ENCODE data around the gene TTC23. TPM values are rescaled to one million over a fixed set of nuclear protein-coding genes. Genes with fewer than 3 reads are reported as not detected.

TTC23 gene
- polyA plus RNA-seq, 1 donor (not counting 4 experiments of a cell fraction or from before 2014, with no cell fraction given), result 6.7 TPM

DNA sequence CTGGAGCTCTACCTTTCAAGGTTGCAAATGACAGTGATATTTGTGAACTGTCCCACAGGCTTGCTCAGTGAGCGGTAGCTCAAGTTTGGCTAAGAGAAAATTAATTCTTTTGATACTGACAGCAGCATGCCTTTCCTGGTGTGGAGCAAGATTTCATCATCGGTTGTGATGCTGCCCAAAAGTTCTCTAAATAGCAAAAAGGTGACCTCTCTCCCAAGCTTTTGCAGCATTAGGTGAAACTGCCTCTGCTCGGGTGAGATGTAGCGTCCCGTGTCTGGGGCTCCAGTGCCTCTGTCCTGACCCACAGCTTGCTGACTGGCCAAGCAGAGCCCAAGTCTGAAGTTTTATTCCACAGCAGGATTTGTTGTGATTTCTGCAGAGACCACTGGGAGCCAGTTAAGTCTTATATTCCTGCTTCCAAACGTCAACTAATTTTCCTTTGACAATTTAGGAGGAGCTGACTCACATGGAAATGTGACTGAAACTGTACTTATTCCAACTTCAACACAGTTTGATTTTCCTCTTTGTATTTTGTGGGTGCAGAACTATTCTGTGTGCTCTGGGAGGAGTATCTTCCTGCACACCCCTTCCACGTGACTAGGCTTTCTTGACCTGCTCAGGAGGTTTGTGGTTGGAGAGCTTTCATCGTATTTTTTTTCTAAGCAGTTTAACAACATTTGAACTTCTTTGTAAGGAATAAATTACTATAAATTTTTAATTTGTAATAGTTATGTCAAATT lies 138.6 kb downstream of the TTC23 start:
- dilution Hi-C loops (cut with MboI; ENCODE audit: extremely low pct_ligation_motif_present, low sequenced_read_pairs), result no loop called here
- no peaks in the 10 kb centered on the region for H3K9me1 ChIP-seq (ENCODE audit: control insufficient read depth, extremely low read depth, insufficient read depth, low read length)
- H3K4me3 ChIP-seq (ENCODE audit: control insufficient read depth in 2 of 3, extremely low read depth in 1 of 3, insufficient read depth in 2 of 3, low read depth in 1 of 3, low read length in 3 of 3), result no peak overlapping the region
- no peak overlapping the region for H3K4me2 ChIP-seq (ENCODE audit: control insufficient read depth, extremely low read depth, insufficient read depth, low read depth, low read length)
- H4K20me1 ChIP-seq (ENCODE audit: control insufficient read depth, extremely low read depth, insufficient read depth, low read length), result no peaks in the 10 kb centered on the region
- H2AFZ ChIP-seq (ENCODE audit: control insufficient read depth, low read length), result no peak overlapping the region
- no peaks in the 10 kb centered on the region for H3K9me3 ChIP-seq (ENCODE audit: control insufficient read depth, low read depth, low read length)
- FAIRE-seq (no peak), DNase-seq (ENCODE audit: low read depth, low spot score) (no peak)
- H3K4me1 ChIP-seq (ENCODE audit: control insufficient read depth, extremely low read depth, insufficient read depth, low read length), result no peaks in the 10 kb centered on the region
- no peaks in the 10 kb centered on the region for H3K79me2 ChIP-seq (ENCODE audit: control insufficient read depth, insufficient read depth, low read length)
- H3K27ac ChIP-seq (ENCODE audit: control insufficient read depth, insufficient read depth, low read length), result no peak overlapping the region
- no peak overlapping the region for H3K9ac ChIP-seq (ENCODE audit: control insufficient read depth, extremely low read depth, insufficient read depth, low read length)
- TF ChIP-seq, protein P1, sequence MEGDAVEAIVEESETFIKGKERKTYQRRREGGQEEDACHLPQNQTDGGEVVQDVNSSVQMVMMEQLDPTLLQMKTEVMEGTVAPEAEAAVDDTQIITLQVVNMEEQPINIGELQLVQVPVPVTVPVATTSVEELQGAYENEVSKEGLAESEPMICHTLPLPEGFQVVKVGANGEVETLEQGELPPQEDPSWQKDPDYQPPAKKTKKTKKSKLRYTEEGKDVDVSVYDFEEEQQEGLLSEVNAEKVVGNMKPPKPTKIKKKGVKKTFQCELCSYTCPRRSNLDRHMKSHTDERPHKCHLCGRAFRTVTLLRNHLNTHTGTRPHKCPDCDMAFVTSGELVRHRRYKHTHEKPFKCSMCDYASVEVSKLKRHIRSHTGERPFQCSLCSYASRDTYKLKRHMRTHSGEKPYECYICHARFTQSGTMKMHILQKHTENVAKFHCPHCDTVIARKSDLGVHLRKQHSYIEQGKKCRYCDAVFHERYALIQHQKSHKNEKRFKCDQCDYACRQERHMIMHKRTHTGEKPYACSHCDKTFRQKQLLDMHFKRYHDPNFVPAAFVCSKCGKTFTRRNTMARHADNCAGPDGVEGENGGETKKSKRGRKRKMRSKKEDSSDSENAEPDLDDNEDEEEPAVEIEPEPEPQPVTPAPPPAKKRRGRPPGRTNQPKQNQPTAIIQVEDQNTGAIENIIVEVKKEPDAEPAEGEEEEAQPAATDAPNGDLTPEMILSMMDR (optimal IDR thresholded peaks at IDR 0.05 in 1 of 3, IDR thresholded peaks at IDR 0.05 in 1 of 3, conservative IDR thresholded peaks at IDR 0.05 in 1 of 3; ENCODE audit: extremely low read depth in 1 of 3, insufficient read depth in 2 of 3, low read length in 3 of 3), result no peak
- TF ChIP-seq EZH2 (IDR thresholded peaks at IDR 0.05; ENCODE audit: low read length), result no peak
- H3K27me3 ChIP-seq (ENCODE audit: control insufficient read depth, extremely low read depth, insufficient read depth, low read length), result peaks cover 23% of the 10 kb centered on the region
- no peaks in the 10 kb centered on the region for H3K36me3 ChIP-seq (ENCODE audit: control insufficient read depth in 2 of 2, extremely low read depth in 1 of 2, insufficient read depth in 2 of 2, low read length in 2 of 2)

DNA sequence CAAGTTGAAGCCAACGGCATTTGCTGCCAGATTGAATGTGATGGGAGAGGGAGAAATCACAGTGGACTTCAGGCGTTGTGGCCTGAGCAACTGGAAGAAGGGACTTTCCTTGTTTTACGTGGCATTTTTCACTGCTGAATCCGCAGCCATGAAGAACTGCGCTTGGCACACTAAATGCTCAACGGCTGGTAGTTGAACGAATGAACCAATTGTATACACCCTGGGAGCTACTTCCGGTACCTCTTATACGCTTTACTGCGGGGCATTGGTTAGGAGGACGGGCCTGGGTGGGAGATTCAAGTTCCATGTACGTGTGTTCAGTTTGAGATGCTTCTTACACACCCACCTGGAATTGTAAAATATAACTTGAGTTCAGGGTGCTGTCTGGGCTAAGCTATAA lies 139.3 kb downstream of the TTC23 start:
- dilution Hi-C loops (cut with MboI; ENCODE audit: extremely low pct_ligation_motif_present, low sequenced_read_pairs), result no loop called here
- Histone ChIP-seq H3K9me3 (ENCODE audit: control insufficient read depth, low read depth, low read length) (no peaks in the 10 kb centered on the region), H3K27ac (ENCODE audit: control insufficient read depth, insufficient read depth, low read length) (no peak overlapping the region), H3K36me3 (ENCODE audit: control insufficient read depth in 2 of 2, extremely low read depth in 1 of 2, insufficient read depth in 2 of 2, low read length in 2 of 2) (no peaks in the 10 kb centered on the region), H3K4me2 (ENCODE audit: control insufficient read depth, extremely low read depth, insufficient read depth, low read depth, low read length) (no peak overlapping the region), H3K79me2 (ENCODE audit: control insufficient read depth, insufficient read depth, low read length) (no peaks in the 10 kb centered on the region), H2AFZ (ENCODE audit: control insufficient read depth, low read length) (no peak overlapping the region), H3K9me1 (ENCODE audit: control insufficient read depth, extremely low read depth, insufficient read depth, low read length) (no peaks in the 10 kb centered on the region), H3K27me3 (ENCODE audit: control insufficient read depth, extremely low read depth, insufficient read depth, low read length) (peaks cover 29% of the 10 kb centered on the region), H3K9ac (ENCODE audit: control insufficient read depth, extremely low read depth, insufficient read depth, low read length) (no peak overlapping the region), H3K4me1 (ENCODE audit: control insufficient read depth, extremely low read depth, insufficient read depth, low read length) (no peaks in the 10 kb centered on the region), H3K4me3 (ENCODE audit: control insufficient read depth in 2 of 3, extremely low read depth in 1 of 3, insufficient read depth in 2 of 3, low read depth in 1 of 3, low read length in 3 of 3) (no peak overlapping the region), H4K20me1 (ENCODE audit: control insufficient read depth, extremely low read depth, insufficient read depth, low read length) (no peaks in the 10 kb centered on the region)
- TF ChIP-seq, protein P1 (optimal IDR thresholded peaks at IDR 0.05 in 1 of 3, IDR thresholded peaks at IDR 0.05 in 1 of 3, conservative IDR thresholded peaks at IDR 0.05 in 1 of 3; ENCODE audit: extremely low read depth in 1 of 3, insufficient read depth in 2 of 3, low read length in 3 of 3), result no peak
- TF ChIP-seq EZH2 (IDR thresholded peaks at IDR 0.05; ENCODE audit: low read length), result no peak
- no peak for FAIRE-seq
- DNase-seq (ENCODE audit: low read depth, low spot score), result no peak
